GM15510 (cell line): Measurements from ENCODE around the gene SPATS2.

Experiments
- POLR2A ChIP-seq: IDR thresholded peaks from 3 replicates; pipeline ENCODE4 v1.6.1; 2011; ENCODE audit warnings: borderline replicate concordance; ENCODE audit not compliant: insufficient read length; ENCODE audit errors: extremely low read depth

Gene SPATS2

GRCh38 chr12:49410818-49411217 lies 43.6 kb downstream of the SPATS2 start:
- TF ChIP-seq POLR2A = no peak

GRCh38 chr12:49413010-49413409 lies 45.7 kb downstream of the SPATS2 start:
- no peak for TF ChIP-seq POLR2A

- no peak for TF ChIP-seq POLR2A
These were observed 46.5 kb downstream of the SPATS2 start for GRCh38 chr12:49413796-49414195.

GRCh38 chr12:49414364-49414763 lies 47.1 kb downstream of the SPATS2 start:
- no peak for TF ChIP-seq POLR2A

GRCh38 chr12:49415521-49415970 lies 48.3 kb downstream of the SPATS2 start:
- no peak for TF ChIP-seq POLR2A

GRCh38 chr12:49416892-49417291 lies 49.6 kb downstream of the SPATS2 start:
- no peak for TF ChIP-seq POLR2A

GRCh38 chr12:49417558-49417957 lies 50.3 kb downstream of the SPATS2 start:
- TF ChIP-seq POLR2A = no peak

GRCh38 chr12:49420556-49420955 lies 53.3 kb downstream of the SPATS2 start:
- TF ChIP-seq POLR2A = no peak

- no peak for TF ChIP-seq POLR2A
These were observed 54.9 kb downstream of the SPATS2 start for GRCh38 chr12:49422114-49422513.

- no peak for TF ChIP-seq POLR2A
These were observed 61.5 kb downstream of the SPATS2 start for GRCh38 chr12:49428793-49429192.

- TF ChIP-seq POLR2A = no peak
These were observed 65.4 kb downstream of the SPATS2 start for GRCh38 chr12:49432616-49433015.

GRCh38 chr12:49439042-49439441 lies 71.8 kb downstream of the SPATS2 start:
- no peak for TF ChIP-seq POLR2A

- TF ChIP-seq POLR2A = no peak
These were observed 72.8 kb downstream of the SPATS2 start for GRCh38 chr12:49440035-49440434.

- TF ChIP-seq POLR2A = no peak
These were observed 75.7 kb downstream of the SPATS2 start for GRCh38 chr12:49442915-49443314.

- no peak for TF ChIP-seq POLR2A
These were observed 79.3 kb downstream of the SPATS2 start for GRCh38 chr12:49446571-49446970.

- TF ChIP-seq POLR2A = no peak
These were observed 81.6 kb downstream of the SPATS2 start for GRCh38 chr12:49448858-49449257.
